Activated CD8-positive, alpha-beta memory T cell treated with anti-CD3 and anti-CD28 coated beads for 1 hour (primary cell): ENCODE data around the gene MOB4.
"Not testable (repeated sequence)": the region's sequence is repeated elsewhere in the genome, so short reads cannot be mapped to it uniquely, and the experiment has no call there.

Experiments used
- DNase-seq, 2 donors: peaks; one replicate each; pipeline ENCODE4 v3.0.0-alpha.2; 2020; ENCODE audit warnings: low read depth in 1 of 2; ENCODE audit errors: extremely low read depth in 1 of 2

MOB4 gene

DNA sequence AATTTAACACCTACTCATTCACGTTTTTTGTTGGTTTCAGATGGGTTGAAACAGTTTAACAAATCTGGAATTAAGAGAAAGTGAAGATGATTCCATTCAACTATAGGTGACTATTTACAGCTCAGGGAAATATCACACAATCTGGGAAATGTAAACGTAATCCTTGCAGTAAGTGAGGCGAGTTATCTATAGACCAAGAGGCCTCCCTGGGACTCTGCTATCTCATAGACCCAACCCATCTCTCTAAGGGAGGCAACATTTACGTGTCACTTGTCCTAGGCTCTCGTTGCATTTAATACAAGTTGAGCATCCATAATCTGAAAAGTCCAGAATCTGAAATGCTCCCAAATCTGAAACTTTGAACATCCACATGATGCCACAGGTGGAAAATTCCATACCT lies 2.0 kb upstream of the MOB4 start:
- no peak for DNase-seq

DNA sequence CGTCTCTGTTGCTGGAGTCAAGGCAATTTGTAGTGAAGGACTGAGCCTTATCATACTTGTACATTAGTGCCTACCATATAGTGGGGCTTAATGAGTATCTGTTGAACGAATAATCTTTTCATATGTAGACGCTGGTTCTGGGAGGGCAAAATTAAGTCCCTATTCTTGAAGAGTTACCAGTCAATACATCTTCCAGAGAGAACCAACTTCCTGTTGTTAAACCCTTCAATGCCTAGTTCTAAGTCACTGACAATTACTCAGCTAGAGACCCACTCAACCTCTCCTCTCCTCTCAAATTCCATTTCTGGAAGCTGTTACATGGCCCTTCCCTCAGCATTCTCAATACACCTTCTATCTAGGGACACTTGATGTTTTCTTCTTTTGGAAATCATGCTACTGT lies 1.1 kb upstream of the MOB4 start:
- no peak for DNase-seq

DNA sequence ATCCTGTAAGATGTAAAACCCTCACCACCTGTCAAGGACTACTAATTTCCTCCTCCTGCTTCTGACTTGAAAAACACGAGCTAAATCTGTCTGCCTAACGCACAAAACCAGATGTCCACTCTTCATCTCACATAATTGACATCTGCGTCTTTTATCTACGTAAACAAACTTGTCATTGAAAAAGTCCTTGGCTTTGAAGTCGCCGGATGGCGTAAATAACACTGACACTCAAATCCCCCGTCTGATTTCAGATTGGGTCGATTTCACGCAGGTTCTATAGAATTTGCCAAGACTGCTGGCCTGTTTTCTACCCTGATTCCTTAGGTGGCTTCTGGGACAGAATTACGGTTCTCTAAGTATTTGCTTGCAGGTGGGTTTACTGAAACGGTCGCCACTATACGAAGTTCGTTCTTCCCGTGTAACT lies 539 bp upstream of the MOB4 start:
- no peak for DNase-seq

- DNase-seq: peak in 1 of 2 donors; percentile 11
Observed at GRCh38 chr2:197516393-197516761, 511 bp downstream of the MOB4 start.

GRCh38 chr2:197517150-197517549 lies 1.3 kb downstream of the MOB4 start:
- no peak for DNase-seq

DNA sequence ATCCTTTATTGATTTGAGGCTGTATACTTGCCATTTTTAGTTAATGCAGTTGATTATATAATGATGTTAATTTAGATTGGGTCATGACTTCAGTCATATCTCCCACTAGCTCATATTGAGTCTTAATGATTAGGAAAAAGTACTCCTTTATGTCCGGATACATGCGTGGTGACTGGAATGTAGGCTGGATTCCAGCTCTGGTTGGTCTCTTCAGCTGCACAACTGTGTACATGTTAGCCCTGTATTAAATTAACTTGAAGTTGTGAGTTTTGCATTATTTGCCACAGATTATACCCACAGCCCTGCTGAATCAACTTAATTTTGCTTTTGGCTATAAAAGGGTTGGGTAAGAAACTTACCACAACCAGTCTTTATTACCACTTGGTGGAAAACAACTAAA lies 22.5 kb downstream of the MOB4 start:
- DNase-seq: no peak

DNA sequence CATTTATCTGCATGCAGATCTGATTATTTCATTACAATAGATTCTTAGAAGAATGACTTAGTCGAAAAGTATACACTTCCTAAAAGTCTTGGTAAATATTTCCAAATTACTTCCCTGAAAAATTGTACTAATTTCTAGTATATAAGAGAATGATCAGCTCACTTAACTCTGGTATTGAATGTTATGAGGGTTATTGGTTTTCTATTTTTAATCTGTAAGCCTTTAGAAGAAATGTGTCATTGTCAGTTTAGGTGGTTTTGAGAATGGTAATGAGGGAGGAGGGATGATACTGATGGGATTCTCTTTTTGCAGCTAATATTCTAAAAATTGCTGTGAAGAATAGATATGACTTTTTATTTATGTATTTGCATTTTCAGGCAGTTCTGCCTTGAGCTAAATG lies 23.9 kb downstream of the MOB4 start:
- no peak for DNase-seq

GRCh38 chr2:197543206-197543605 lies 27.3 kb downstream of the MOB4 start:
- DNase-seq: no peak

DNA sequence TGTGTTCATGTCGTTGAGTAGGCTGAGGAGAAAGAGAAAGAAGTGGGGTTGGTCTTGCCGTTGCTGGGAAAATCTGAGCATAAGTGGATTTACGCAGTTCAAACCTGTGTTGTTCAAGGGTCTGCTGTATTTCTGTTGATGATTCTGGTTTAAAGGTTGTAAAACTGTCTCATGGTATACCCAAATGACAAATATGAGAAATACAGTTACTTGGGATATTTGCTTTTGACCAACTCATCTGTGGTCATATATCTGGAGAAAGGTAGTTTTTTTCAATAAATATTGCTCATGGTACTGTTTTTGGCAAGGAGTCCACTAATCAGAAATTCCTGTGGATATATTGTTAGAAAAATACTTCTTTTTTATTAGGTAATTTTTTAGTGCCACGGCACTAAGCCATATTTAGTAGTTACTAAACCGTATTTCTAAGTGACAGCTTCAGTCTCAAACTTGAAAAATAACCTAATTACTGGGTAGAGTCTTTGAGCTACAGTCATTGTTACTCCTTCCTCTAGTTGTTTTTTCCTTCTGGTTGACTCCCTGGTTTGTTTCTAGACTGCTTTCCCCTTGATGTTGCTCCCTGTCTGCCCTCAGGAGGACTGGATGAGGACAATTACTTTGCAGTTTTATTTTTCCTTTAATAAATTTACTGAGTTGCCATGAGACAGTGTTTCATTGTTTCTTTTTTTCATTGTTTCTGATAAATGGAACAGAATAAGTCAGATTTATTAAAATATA lies 31.5 kb downstream of the MOB4 start:
- DNase-seq: no peak

- DNase-seq: no peak
Observed at GRCh38 chr2:197548582-197548981, 32.7 kb downstream of the MOB4 start.

GRCh38 chr2:197551260-197551659 lies 35.4 kb downstream of the MOB4 start:
- not testable (repeated sequence) for DNase-seq

GRCh38 chr2:197555467-197555866 lies 39.6 kb downstream of the MOB4 start:
- DNase-seq: no peak

- no peak for DNase-seq
Observed at GRCh38 chr2:197556456-197556855, 40.6 kb downstream of the MOB4 start.

GRCh38 chr2:197558393-197558792 lies 42.5 kb downstream of the MOB4 start:
- DNase-seq: no peak

DNA sequence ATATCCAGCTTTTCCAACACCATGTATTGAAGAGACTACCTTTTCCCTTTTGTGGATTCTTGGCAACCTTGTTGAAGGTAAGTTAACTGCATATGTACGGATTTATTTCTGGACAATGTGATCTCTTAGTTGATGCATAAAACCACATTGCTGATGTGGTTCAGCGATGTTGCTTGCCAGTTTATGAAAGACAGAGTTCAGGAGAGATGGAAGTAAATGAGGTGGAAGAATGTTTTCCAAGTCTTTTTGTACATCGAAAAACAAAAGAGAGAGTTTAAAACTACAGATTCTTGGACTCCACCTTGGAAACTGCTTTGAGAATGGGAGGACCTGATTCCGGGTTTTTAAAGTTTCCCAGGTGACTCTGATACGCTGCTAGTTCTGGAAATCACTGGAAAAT lies 43.8 kb downstream of the MOB4 start:
- DNase-seq: no peak

DNA sequence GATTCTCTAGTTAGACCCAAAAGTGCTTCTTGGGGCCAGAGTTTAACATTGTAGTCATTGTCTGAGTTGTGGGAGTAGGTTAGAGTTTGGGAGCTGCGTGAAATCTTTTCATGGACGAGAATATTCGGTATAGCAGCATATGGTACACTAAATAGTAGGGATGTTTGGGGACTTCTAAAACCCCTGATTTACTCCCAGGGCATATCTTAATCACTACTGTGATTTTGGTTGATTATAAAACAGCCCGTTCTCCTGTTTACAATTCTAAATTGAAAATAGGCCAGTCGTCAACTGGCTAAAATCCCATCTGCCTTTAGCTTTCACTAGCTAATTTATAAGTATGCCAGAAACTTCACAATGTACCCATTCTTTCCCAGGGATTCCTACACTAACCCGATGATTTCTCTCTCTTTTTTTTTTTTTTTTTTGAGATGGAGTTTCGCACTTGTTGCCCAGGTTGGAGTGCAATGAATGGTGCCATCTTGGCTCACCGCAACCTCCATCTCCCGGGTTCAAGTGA lies 44.3 kb downstream of the MOB4 start:
- no peak for DNase-seq

- no peak for DNase-seq
Observed at GRCh38 chr2:197571627-197572271, 55.9 kb downstream of the MOB4 start.

GRCh38 chr2:197573608-197574007 lies 57.7 kb downstream of the MOB4 start:
- DNase-seq: no peak

- DNase-seq: no peak
Observed at GRCh38 chr2:197575987-197576386, 60.1 kb downstream of the MOB4 start.

DNA sequence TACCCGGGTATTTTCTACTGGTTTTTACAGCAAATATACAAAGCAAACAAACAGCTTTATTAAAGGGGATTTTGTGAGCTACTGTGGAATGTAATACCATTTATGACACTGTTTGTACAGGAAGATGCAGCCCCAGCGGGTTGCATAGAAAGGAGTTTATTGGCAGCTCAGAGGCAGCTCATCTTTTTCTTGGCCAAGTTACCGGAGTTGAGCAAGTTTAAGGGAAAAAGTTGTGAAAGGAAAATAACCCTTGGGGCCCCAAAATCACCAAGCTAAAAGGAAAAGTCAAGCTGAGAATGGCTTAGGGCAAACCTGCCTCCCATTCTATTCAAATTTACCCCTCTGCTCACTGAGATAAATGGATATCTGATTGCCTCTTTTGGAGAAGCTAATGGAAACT lies 60.8 kb downstream of the MOB4 start:
- no peak for DNase-seq

DNA sequence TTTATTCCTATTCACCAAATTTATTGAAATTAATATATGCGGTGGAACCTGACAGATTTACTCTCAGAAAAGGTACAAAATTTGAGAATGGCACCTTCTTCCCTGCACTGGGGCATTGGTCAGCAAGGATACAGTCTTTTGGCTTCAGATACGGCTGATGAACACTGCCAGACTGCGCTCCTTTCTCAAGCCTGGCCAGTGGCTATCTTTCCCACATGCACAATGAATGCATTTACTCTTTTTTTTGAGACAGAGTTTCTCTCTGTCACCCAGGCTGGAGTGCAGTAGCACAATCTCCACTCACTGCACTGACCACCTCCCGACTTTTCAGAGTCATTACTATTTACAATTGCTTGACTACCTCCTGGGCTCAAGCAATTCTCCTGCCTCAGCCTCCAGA lies 61.6 kb downstream of the MOB4 start:
- no peak for DNase-seq

DNA sequence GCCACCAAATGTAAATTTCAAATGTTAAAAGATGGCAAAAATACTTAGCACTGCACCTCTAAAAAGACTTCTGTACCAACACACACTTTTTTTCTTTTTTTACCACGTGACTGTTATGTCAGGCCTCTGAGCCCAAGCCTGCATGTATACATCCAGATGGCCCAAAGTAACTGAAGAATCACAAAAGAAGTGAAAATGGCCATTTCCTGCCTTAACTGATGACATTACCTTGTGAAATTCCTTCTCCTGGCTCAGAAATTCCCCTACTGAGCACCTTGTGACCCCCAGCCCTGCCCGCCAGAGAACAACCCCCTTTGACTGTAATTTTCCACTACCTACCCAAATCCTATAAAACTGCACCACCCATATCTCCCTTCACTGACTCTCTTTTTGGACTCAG lies 62.4 kb downstream of the MOB4 start:
- not testable (repeated sequence) for DNase-seq
